HepG2 (cell line): Measurements from ENCODE around the gene ATG2A. TPM values are rescaled to one million over a fixed set of nuclear protein-coding genes. Genes with fewer than 3 reads are reported as not detected.

ENCODE experiments used
- ATF7 ChIP-seq, 2 experiments: fragments of 450-650 bp in 1 of 2; sonication (generic) in 1 of 2; formaldehyde crosslinking in 1 of 2; IDR thresholded peaks; 2 replicates each; pipeline versions ENCODE4 v1.4.0 to v1.6.1; 2016 to 2020; ENCODE audit warnings: antibody characterized with exemption in 1 of 2, mild to moderate bottlenecking in 1 of 2, missing genetic modification reagents in 1 of 2
- CC2D1A ChIP-seq: sonication (generic); formaldehyde crosslinking; IDR thresholded peaks from 2 replicates; pipeline ENCODE4 v1.8.1; 2023; ENCODE audit warnings: mild to moderate bottlenecking, missing genetic modification reagents
- DNMT1 ChIP-seq: sonication (generic); formaldehyde crosslinking; IDR thresholded peaks from 2 replicates; pipeline ENCODE4 v1.5.1; 2020; ENCODE audit warnings: mild to moderate bottlenecking, missing genetic modification reagents
- DZIP1 ChIP-seq: sonication (generic); formaldehyde crosslinking; IDR thresholded peaks from 2 replicates; pipeline ENCODE4 v1.5.0; 2020; ENCODE audit warnings: mild to moderate bottlenecking, missing genetic modification reagents
- HOXA5 ChIP-seq: sonication (generic); formaldehyde crosslinking; IDR thresholded peaks from 2 replicates; pipeline ENCODE4 v1.4.0; 2020; ENCODE audit warnings: missing genetic modification reagents
- MXD1 ChIP-seq: sonication (generic); formaldehyde crosslinking; IDR thresholded peaks from 2 replicates; pipeline ENCODE4 v1.4.0; 2020; ENCODE audit warnings: mild to moderate bottlenecking, missing genetic modification reagents
- ZBTB10 ChIP-seq: sonication (generic); formaldehyde crosslinking; IDR thresholded peaks from 2 replicates; pipeline ENCODE4 v1.4.0; 2020; ENCODE audit warnings: missing genetic modification reagents, borderline replicate concordance
- ZFYVE20 ChIP-seq: sonication (generic); formaldehyde crosslinking; IDR thresholded peaks from 2 replicates; pipeline ENCODE4 v1.8.0; 2023; ENCODE audit warnings: low read depth, mild to moderate bottlenecking, moderate library complexity, missing genetic modification reagents, borderline replicate concordance
- ZKSCAN5 ChIP-seq: sonication (generic); formaldehyde crosslinking; IDR thresholded peaks from 2 replicates; pipeline ENCODE4 v1.5.1; 2020; ENCODE audit warnings: mild to moderate bottlenecking, missing genetic modification reagents
- ZNF263 ChIP-seq: sonication (generic); formaldehyde crosslinking; IDR thresholded peaks from 2 replicates; pipeline ENCODE4 v1.4.0; 2020; ENCODE audit warnings: missing genetic modification reagents
- ZNF572 ChIP-seq: sonication (generic); formaldehyde crosslinking; IDR thresholded peaks from 2 replicates; pipeline ENCODE4 v1.5.1; 2020; ENCODE audit warnings: mild to moderate bottlenecking, missing genetic modification reagents
- ZNF687 ChIP-seq: sonication (generic); formaldehyde crosslinking; IDR thresholded peaks from 2 replicates; pipeline ENCODE4 v1.5.1; 2020; ENCODE audit warnings: mild to moderate bottlenecking, missing genetic modification reagents, moderate library complexity
- polyA plus RNA-seq, 8 experiments: library from polyadenylated mRNA; depleted of rRNA in 3 of 8; stranded (reverse) in 7 of 8; unstranded in 1 of 8; fragments of >200 nt; fragmentation: Illumina TruSeq in 4 of 8; extraction: Trizol in 4 of 8; gene quantifications; 2 replicates each; pipeline versions ENCODE4 v1.2.1 to v1.2.3, GENCODE V29; 2011 to 2016; ENCODE audit warnings: low read depth in 4 of 8, missing spikeins in 1 of 8, mixed read lengths in 1 of 8; ENCODE audit not compliant: insufficient read depth in 1 of 8
- total RNA-seq, 5 experiments: library from RNA; depleted of rRNA; stranded (reverse); fragments of >200 nt; fragmentation: Illumina TruSeq; extraction: Trizol; gene quantifications; 2 replicates each; pipeline ENCODE4 v1.2.3, GENCODE V29; 2016; ENCODE audit warnings: low read depth in 1 of 5

The ATG2A gene
- total and polyA plus RNA-seq, 2 of the 13 experiments (the other 11 are each of a cell fraction or from before 2014, with no cell fraction given): 6.7 to 8.0 TPM

- TF ChIP-seq DZIP1 (CRISPR knock-in tag) (no peak), DNMT1 (CRISPR knock-in tag) (no peak), ZNF572 (peak; percentile 70; the same call in 1 of the 2 replicates), ZBTB10 (no peak), MXD1 (CRISPR knock-in tag) (no peak; the same call in 1 of the 2 replicates), HOXA5 (CRISPR knock-in tag) (no peak; the same call in none of the 2 replicates), ZFYVE20 (CRISPR knock-in tag) (no peak), ZNF263 (CRISPR knock-in tag) (peak; percentile 25; the same call in 1 of the 2 replicates), ZKSCAN5 (CRISPR knock-in tag) (peak; percentile 14; the same call in 1 of the 2 replicates), CC2D1A (no peak), ZNF687 (CRISPR knock-in tag) (peak; percentile 70), ATF7 (IDR thresholded peaks at IDR 0.05) (no peak), ATF7 (CRISPR knock-in tag; IDR thresholded peaks at IDR 0.05) (peak; percentile 70)
Measured at GRCh38 chr11:64893194-64894069, 23.6 kb downstream of the ATG2A start (continued).
